NCI-H1694 treated with DMSO at 0.1 percent for 48 hours (cell line): ENCODE measurements around the gene SERPINA10.

Experiments used
- DNase-seq: peaks from one replicate; lab custom pipeline; 2025; lab: John Stamatoyannopoulos, UW

Gene SERPINA10, protein sequence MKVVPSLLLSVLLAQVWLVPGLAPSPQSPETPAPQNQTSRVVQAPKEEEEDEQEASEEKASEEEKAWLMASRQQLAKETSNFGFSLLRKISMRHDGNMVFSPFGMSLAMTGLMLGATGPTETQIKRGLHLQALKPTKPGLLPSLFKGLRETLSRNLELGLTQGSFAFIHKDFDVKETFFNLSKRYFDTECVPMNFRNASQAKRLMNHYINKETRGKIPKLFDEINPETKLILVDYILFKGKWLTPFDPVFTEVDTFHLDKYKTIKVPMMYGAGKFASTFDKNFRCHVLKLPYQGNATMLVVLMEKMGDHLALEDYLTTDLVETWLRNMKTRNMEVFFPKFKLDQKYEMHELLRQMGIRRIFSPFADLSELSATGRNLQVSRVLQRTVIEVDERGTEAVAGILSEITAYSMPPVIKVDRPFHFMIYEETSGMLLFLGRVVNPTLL

DNA sequence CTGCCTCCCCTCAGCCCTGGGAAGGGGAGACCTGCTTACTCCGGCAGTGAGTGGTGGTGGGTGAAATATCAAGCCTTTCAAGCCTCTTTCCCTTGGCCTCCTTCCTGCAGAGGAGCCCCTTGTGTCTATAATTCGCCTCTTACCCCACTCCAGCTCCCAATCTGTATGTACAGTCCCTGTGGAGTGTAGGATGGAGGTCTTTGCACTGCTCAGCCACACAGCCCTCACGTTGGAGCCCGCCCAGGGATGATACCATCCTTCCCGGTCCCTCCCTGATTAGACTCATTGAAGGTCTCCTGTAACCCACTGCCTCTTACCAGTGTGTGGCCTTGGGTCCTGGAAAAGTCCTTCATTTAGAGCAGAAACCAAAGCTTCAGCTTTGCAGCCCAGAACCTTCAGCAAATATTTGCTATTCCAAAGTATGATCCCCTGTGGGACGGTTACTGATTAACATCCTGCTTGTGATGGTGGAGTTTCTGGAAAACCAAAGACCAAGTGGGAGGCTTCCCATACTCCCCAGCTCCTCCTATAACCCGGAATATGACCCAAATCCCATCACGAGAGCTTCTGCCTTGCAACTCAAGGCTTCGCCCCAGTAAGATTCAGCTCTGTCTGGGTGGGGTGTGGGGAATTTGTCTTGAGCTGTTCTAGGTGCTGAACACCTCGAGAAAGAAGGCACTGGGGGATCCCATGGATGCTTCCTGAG lies at the start of gene SERPINA10:
Gene SERPINA10, minus strand, starts transcription at position 397 of the 706 bp plus-strand sequence. CDS start 2,675 bp downstream, outside the sequence.
- no peak for DNase-seq

DNA sequence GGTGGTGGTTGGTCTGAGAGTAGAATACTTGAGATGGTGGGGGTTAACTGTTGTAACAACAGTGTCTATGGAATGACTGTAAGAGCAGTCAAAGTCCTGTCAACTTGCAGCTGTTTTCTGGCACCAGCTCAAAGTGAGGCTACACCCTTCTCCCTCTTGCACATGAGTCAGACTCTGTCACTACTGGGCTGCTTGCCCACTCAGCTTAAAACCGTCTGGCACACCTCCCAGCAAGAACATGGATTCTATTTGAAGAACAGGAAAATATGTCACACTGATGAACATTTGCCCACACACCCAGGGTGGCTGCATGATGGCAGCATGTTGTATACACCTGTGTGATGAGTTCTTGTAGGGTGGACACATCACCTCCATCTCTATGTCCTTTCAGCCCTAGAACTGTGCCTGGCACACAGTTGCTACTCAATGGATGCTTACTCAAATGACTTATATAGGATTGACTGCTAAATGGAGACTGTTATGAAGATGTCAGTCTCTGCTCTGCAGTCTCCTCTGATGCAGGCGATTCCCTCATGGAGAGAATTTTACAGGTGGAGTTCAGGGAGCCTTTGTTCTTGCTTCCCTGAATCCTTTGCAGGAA lies 49.4 kb upstream of the SERPINA10 start:
- peak; percentile 100 for DNase-seq

DNA sequence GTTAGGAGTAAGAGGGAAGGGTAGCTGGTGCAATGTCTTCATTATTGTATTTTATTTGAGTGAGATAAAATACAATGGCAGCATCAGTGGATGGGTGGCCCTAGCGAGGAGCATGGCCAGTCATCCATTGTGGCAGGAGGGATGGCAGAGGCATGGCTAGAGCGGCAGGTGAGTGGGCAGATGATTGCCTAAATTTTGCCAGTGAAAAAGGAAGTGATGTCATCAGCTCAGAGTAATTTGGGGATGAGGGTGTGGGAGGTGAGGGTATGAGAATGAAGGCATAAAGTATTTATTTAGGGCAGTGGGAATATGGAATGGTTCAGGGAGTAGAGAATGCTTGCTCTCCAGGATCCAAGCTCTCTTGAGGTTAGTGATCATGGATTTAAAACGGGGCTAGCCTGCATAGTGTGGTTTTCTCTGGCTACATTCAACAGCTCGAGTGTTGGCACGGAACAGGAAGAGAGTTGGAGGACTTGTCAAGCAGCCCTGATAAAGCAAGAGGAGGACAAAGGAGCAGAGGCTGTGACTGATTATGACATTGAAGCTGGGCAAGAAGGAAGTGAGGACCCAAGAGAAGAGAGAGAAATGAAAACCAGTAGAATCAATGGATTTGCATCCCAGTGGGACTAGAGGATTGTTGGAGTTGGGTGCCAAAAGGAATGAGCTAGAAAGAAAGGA lies 48.7 kb upstream of the SERPINA10 start:
- DNase-seq = no peak

DNA sequence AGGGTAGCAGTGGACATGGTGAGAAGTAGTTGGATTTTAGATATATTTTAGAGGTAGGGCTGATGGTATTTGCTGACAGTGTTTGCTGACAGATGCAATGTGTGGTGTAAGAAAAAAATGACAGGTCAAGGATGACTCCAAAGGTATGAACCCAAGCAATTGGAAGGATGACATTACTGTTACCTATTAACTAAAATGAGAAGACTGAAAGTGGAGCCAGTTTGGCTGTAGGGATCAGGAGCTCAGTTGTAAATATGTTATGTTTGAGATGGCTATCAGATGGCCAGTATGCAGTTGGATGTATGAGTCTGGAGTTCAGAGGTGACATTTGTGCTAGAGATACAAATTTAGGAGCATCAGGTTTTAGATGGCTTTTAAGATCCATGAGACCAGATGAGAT lies 47.5 kb upstream of the SERPINA10 start:
- DNase-seq = no peak

DNA sequence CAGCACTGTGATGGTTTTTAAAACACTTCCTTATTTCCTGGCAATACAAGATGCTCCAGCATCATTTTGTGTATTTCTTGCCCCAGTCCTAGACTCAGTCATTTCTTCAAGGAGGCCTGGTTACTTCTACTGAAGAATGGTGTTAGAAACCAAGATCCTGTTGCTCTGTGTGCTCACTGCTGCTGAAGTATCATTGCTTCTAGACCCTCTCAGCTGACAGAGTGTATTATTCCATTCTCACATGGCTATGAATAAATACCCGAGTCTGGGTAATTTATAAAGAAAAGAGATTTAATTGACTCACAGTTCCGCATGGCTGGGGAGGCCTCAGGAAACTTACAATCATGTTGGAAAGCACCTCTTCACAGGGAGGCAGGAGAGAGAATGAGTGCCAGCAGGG lies 45.0 kb upstream of the SERPINA10 start:
- DNase-seq = no peak

DNA sequence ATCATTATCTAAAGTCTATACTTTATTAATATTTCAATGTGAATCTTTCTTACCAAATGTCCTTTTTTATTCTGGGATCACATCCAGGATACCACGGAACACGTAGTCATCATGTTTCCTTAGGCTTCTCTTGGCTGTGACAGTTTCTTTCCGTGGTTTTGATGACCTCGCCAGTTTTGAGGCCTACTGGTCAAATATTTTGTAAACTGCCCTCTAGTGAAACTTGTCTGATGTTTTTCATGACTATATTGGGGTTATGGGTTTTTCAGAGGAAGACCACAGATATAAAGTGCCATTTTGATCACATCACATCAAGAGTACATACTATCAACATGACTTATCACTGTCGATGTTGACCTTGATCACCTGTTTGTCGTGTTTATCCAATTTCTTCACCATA lies 44.2 kb upstream of the SERPINA10 start:
- DNase-seq = no peak

DNA sequence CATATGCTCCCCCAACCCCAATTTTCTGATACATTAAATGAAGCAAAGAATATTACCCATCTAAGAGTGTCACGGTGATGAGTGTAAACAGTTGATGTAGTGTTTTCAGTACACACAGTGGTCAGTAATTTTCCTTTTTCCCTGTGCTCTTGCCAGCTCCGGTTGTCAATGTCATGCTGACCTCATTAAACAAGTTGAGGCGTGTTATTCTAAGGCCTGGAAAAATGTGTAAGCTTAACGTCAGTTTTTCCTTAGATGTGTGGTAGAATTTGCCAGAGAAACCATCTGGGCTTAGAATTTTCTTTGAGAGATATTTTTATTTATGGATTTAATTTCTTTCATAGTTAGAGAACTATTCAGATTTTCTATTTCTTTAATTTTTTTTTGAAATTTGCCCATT lies 41.8 kb upstream of the SERPINA10 start:
- DNase-seq = no peak

DNA sequence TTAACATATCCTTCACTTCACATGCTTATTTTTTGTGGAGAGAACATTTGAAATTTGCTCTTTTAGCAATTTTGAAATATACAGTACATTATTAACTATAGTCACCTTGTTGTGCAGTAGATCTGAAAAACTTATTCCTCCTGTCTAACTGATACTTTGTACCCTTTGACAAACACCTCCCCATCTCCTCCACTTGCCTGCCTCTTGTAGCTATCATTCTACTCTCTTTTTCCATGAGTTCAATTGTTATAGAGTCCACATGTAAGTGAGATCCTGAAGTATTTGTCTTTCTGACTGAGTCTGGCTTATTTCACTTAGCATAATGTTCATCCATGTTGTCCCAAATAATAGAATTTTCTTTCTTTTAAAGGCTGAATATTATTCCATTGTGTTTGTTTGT lies 39.5 kb upstream of the SERPINA10 start:
- DNase-seq = no peak

DNA sequence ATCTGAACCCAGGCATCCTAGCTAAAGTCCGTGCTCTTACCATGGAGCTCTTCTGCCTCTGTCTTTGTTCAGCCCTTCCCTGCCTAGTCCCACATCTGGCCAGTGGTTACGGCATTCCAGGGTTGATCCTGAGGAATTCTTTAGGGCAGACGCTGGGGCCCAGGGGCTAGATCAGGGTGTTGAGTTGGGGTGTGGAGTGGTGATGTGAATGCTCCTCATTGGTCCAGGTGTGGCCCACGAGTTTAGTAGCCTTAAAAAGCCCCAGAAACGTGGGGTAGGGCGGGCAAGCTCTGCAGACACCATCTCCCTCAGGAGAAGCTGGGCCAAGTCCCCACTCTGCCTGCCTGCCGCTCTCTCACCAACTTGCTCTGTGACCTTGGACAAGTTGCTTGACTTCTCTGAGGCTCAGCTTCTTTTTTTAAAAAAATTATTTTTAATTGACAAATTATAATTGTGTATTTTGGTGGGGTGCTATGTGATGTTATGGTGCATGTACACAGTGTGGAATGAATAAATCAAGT lies 39.1 kb upstream of the SERPINA10 start:
- DNase-seq = no peak

DNA sequence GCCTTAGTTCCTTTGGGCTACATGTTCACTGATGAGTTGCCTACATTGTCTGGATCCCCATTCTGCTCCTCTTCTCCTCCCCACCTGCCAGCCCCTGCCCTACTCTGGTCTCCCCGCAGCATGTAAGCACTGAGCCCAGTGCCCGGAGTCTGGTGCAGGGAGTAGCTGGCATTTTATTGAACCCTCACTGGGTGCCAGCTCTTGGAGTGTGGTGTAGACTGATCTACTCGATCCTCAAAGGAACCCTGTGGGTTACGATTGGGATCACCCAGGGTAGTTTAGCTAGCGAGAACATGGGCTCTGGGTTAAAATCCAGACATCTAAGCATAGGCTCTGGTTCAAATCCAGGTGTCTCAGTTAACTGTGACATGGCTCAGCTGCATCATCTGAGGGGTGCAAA lies 38.4 kb upstream of the SERPINA10 start:
- no peak for DNase-seq

DNA sequence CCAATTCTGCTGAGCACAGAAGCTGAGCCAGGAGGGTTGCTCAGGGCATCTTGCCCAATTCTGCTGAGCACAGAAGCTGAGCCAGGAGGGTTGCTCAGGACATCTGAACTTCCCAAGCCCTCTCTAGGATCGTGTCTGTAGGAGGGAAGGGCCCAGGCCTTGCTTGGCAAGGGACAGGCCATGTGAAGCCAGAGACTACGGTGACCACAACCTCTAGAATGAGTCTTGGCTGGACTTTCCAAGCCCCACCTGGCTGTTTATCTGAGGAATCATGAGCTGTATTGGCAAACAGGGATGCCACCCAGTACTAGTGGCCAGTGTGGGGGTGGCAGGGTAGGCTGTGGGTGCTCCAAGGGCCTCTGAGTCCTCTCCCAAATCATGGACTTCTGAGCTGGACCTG lies 37.8 kb upstream of the SERPINA10 start:
- DNase-seq = no peak

DNA sequence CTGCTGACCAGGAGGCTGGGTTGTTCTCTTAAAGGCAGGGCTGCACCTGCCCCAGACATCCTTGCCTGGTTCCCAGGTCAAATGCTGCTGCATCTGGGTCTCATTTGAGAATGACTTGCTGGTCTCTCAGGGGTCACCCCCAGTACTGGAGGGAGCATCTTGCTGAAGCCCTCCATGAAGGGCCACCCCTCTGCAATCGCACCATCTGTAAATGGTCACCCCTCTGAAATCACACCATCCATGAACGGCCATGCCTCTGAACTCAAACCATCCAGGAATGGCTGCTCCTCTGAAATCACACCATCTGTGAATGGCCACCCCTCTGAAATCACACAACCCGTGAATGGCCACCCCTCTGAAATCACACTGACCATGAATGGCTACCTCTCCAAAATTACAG lies 37.4 kb upstream of the SERPINA10 start:
- no peak for DNase-seq

DNA sequence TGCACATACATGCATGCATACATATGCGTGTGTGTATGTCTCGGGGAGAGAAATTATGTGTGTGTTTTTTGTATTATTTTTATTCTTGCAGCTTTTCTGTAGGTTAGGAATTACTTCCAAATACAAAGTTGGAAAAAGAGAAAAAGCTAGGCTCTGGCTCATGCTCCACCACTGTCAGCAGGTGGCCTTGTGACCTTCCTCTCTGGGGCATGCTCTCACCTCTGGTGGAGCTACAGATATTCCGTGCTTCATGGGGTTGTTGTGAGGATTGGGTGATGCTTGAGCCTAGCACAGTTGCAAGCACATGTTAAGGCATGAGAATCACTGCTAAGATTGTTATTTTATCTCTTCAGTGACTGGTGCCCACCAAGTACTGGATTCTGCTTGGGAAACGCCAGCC lies 36.8 kb upstream of the SERPINA10 start:
- no peak for DNase-seq

DNA sequence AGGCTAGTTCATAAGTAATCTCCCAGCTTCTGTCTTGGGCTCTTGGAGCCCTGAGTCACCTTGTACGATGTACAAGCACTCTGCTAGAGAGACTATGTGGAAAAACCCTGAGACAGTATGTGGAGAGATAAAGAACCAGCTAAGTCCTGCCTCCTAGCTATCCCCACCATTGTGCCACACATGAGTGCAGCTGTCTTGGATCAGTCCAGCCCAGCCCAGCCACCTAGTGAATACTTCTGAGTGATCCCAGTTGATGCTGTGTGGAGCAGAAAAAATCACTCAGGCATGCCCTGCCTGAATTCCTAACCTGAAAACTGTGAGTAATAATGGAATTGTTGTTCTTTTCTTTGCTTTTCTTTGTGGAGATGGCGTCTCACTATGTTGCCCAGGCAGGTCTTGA lies 35.1 kb upstream of the SERPINA10 start:
- DNase-seq = no peak

DNA sequence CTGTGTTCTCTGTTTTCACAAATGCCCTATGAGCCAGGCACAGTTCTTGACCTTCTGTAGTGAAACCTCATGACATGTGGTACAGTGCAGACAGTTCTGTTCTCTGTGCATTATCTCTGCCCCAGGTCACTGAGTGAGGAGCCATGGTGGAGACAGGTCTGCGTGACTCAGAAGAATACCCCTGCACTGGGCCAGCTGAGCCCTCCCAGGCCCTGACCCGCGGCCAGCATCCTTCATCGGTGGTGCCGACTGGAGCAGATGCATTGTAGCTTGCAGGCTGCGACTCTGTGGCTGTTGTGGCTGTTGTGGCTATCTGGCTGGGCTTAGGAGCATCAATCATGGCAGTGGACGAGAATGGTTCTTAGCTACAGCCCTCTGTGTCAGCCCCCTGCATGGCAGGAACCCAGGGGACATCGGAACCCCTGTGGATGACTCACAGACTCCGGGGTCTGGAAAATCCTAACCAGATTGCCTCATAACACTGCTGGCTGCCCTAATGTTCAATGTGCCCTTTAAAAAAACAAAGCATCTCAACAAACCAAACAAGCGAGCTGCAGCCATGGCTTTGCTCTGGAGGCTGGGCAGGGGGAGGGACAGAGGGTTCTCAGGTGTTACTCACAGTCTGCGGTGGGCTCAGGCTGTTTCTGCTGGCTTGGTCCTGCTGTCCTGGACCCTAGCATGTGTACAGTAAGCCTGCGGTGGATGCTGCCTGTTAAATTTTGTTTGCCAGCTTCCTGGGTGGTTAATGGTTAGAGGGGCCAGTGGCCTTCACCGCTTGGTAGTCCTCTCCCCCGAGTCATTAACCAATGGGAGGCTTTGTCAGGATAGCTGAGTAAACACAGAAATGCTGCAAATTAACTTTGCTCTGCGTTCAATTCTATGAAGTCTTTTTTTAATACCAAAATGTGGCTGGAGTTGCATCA lies 29.8 kb upstream of the SERPINA10 start, which contains the start of gene SERPINA6:
Gene SERPINA6, minus strand, starts transcription at position 689 of the 923 bp plus-strand sequence. CDS start 8,688 bp downstream, outside the sequence.
- no peak for DNase-seq

DNA sequence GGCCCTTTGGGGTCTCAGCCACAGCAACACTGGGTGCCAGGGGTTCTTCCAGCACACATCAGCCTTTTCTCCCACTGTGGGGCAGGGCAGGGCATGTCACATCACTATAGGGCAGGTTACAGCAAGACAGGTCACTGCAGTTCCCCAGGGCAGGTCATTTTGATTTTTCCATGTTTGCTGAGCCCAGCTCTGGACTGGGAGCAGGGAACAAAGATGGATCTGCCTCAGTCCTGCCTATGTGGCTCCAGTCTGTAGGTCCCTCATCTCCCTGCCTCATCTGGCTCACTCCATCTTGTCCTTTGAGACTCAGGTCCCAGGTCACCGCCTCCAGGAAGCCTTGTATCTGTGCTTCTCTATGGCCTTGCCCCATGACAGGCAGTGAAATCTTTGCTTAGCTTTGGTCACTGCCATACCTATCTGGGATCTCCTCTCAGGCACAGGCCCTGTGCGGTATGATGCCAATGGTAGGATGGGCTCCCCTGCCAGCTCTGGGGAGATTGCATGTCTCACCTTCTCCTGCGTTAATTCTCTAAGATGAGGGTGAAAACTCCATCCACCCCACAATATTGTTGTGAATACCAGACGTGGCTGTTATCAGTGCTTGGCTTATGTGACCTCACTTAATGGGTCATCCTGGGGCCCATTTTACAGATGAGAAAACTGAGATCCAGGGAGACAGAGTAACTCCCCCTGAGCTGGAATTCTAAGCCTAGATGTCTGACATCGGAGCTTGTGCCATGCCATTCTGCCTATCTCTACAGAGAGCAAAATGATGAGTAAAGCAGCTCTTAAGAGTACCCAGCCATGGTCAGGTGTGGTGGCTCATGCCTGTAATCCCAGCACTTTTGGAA lies 28.6 kb upstream of the SERPINA10 start:
- DNase-seq = no peak

DNA sequence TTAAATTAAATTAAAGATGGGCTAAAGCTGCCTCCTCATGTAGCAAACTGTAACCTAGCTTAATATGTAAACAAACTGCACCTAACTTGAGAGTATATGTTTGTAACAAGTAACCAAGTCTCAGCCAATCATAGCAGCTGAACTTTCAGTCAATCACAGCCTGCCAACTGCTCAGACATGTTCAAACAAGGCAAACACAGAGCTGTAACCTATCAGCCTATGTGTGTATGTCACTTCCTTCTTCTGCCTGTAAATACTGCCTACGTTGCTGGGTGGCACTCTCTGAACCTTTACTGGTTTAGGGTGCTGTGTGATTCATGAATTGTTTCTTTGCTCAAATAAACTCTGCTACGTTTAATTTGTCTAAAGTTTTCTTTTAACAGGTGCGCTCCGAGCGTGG lies 27.2 kb upstream of the SERPINA10 start:
- DNase-seq = peak; percentile 28

DNA sequence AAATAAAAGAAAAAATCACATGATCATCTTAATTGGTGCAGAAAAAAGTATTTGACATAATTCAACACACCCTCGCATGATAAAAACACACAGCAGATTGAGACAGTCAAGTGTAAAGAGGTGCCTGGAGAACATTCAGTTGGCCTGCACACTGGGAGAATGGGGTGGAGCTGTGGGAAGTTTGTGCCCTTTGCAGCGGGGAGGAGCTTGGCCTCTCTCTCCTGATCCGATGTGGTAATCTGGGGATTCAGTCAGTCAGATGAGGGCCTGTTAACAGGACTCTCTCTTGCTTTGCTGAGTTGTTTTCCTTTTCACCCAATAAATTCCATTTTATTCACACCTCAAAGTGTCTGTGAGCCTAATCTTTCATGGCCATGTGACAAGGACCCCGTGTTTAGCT lies 24.2 kb upstream of the SERPINA10 start:
- DNase-seq = no peak

DNA sequence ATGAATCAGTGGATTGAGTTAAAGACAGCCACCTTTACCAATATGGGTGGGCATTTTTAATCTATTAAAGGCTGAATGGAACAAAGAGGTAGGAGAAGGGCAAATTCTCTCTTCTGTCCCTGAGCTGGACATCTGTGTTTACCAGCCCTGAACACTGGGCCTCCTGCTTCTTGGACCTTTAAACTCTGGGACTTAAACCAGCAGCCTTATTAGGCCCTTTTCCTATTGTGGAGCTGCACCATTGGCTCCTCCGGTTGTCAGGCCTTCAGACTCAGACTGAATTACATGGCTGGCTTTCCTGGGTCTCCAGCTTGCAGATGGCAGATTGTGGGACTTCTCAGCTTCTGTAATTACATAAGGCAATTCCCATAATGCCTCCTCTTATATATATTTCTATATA lies 23.6 kb upstream of the SERPINA10 start:
- no peak for DNase-seq

DNA sequence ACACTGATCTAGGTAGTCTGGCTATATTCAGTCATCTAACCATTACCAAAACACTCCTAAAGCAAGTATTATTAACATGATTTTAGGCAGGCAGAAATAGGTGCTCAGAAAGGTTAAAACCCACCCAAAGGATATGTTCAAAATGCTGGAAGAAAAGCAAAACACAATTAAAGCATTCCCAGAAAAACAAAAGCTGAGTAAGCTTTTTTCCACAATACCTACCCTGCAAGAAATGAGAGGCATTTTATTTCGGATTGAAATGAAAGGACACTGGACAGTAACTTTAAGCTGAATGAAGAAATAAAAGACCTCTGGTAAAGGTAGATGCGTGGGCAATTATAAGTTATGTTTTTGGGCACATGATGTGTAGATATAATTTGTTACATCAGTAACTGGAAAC lies 21.8 kb upstream of the SERPINA10 start:
- no peak for DNase-seq
